Measurements from ENCODE around the gene MFAP4. TPM values are rescaled to one million over a fixed set of nuclear protein-coding genes. Genes with fewer than 3 reads are reported as not detected.
"Not testable (repeated sequence)": the region's sequence is repeated elsewhere in the genome, so short reads cannot be mapped to it uniquely, and the experiment has no call there.

MFAP4 gene
- polyA plus RNA-seq, 3 donors = 0.12 to 0.73 (median 0.12) TPM

DNA sequence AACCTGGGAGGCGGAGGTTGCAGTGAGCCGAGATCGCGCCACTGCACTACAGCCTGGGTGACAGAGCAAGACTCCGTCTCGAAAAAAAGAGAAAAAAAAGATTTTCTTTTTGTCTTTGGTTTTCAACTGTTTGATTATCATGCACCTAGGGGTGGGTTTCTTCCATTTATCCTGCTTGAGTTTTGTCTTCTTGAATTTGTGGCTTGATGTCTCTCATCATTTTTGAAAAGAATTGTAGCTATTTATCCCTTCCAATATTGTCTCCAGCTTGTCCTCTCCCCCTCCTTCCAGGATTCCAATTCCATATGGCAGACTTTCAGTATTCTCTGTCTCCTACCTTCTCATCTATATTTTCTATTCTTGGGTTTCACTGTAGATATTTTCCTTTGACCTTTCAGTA is 32.2 kb downstream of the MFAP4 start:
- intact Hi-C loops (cut with micrococcal nuclease) = no loop called here
- Histone ChIP-seq H4K20me1 (ENCODE audit: insufficient read depth, low read length) (no peaks in the 10 kb centered on the region), H3K79me2 (ENCODE audit: insufficient read depth, low read length) (no peaks in the 10 kb centered on the region), H3K9ac (ENCODE audit: insufficient read depth, low read length, poor library complexity, severe bottlenecking) (no peak overlapping the region), H3K36me3 (replicated peaks in 1 of 2; ENCODE audit: control insufficient read depth in 1 of 2, insufficient read depth in 2 of 2, low read length in 2 of 2) (no peaks in the 10 kb centered on the region), H3K27ac (ENCODE audit: low read depth in 1 of 2, low read length in 2 of 2) (no peak overlapping the region), H3K9me3 (replicated peaks in 1 of 2; ENCODE audit: control insufficient read depth in 1 of 2, insufficient read depth in 1 of 2, low read length in 2 of 2) (no peaks in the 10 kb centered on the region), H3K27me3 (ENCODE audit: control insufficient read depth in 2 of 2, insufficient read depth in 2 of 2, low read length in 2 of 2) (no peaks in the 10 kb centered on the region), H2AFZ (ENCODE audit: insufficient read depth, low read depth, low read length, poor library complexity, severe bottlenecking) (no peak overlapping the region), H3K4me1 (ENCODE audit: control insufficient read depth in 1 of 2, insufficient read depth in 2 of 2, low read length in 2 of 2) (no peaks in the 10 kb centered on the region), H3K4me2 (replicated peaks; ENCODE audit: extremely low read depth, low read length, poor library complexity, severe bottlenecking) (no peak overlapping the region), H3K4me3 (replicated peaks in 1 of 3; ENCODE audit: low read depth in 2 of 3, low read length in 3 of 3) (no peak overlapping the region)
- H3K36me3 Mint-ChIP-seq = no peaks in the 10 kb centered on the region
- DNase-seq = no peak
- H3K27ac Mint-ChIP-seq = no peak overlapping the region
- no peaks in the 10 kb centered on the region for H3K9me3 Mint-ChIP-seq
- no peaks in the 10 kb centered on the region for H3K4me1 Mint-ChIP-seq
- TF ChIP-seq, protein P1, sequence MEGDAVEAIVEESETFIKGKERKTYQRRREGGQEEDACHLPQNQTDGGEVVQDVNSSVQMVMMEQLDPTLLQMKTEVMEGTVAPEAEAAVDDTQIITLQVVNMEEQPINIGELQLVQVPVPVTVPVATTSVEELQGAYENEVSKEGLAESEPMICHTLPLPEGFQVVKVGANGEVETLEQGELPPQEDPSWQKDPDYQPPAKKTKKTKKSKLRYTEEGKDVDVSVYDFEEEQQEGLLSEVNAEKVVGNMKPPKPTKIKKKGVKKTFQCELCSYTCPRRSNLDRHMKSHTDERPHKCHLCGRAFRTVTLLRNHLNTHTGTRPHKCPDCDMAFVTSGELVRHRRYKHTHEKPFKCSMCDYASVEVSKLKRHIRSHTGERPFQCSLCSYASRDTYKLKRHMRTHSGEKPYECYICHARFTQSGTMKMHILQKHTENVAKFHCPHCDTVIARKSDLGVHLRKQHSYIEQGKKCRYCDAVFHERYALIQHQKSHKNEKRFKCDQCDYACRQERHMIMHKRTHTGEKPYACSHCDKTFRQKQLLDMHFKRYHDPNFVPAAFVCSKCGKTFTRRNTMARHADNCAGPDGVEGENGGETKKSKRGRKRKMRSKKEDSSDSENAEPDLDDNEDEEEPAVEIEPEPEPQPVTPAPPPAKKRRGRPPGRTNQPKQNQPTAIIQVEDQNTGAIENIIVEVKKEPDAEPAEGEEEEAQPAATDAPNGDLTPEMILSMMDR (IDR thresholded peaks at IDR 0.05) = no peak
- no CpG with 5 or more reads among the region's 6 CpGs for WGBS (ENCODE audit: insufficient coverage)
- no peak overlapping the region for H3K4me3 Mint-ChIP-seq
- H3K27me3 Mint-ChIP-seq (ENCODE audit: low read depth in 3 of 3) = peaks cover 17 to 39% (median 20%) of the 10 kb centered on the region in 3 donors

DNA sequence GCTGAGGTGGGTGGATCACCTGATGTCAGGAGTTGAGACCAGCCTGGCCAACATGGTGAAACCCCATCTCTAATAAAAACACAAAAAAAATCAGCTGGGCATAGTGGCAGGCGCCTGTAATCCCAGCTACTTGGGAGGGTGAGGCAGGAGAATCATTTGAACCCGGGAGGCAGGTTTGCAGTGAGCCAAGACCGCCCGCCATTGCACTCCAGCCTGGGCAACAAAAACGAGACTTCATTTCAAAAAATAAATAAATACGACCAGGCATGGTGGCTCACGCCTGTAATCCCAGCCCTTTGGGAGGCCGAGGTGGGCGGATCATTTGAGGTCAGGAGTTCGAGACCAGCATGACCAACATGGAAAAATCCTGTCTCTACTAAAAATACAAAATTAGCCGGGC is 33.6 kb downstream of the MFAP4 start:
- WGBS (ENCODE audit: insufficient coverage) = 98% methylated on average over 11 of the region's 11 CpGs
- H2AFZ ChIP-seq (ENCODE audit: insufficient read depth, low read depth, low read length, poor library complexity, severe bottlenecking) = not testable (repeated sequence)
- peaks cover 16 to 32% (median 18%) of the 10 kb centered on the region in 3 donors for H3K27me3 Mint-ChIP-seq (ENCODE audit: low read depth in 3 of 3)

More for the DNA sequence above, 33.6 kb downstream of the MFAP4 start:
- intact Hi-C loops (cut with micrococcal nuclease); H3K4me1 Mint-ChIP-seq; H3K4me1 ChIP-seq (ENCODE audit: control insufficient read depth in 1 of 2, insufficient read depth in 2 of 2, low read length in 2 of 2); H3K9me3 Mint-ChIP-seq; H3K4me3 ChIP-seq (replicated peaks in 1 of 3; ENCODE audit: low read depth in 2 of 3, low read length in 3 of 3); H3K27me3 ChIP-seq (ENCODE audit: control insufficient read depth in 2 of 2, insufficient read depth in 2 of 2, low read length in 2 of 2); H3K27ac Mint-ChIP-seq; H3K4me3 Mint-ChIP-seq; H3K27ac ChIP-seq (ENCODE audit: low read depth in 1 of 2, low read length in 2 of 2); H3K79me2 ChIP-seq (ENCODE audit: insufficient read depth, low read length); DNase-seq; H3K4me2 ChIP-seq (replicated peaks; ENCODE audit: extremely low read depth, low read length, poor library complexity, severe bottlenecking); H3K36me3 ChIP-seq (replicated peaks in 1 of 2; ENCODE audit: control insufficient read depth in 1 of 2, insufficient read depth in 2 of 2, low read length in 2 of 2); H4K20me1 ChIP-seq (ENCODE audit: insufficient read depth, low read length); H3K36me3 Mint-ChIP-seq; H3K9ac ChIP-seq (ENCODE audit: insufficient read depth, low read length, poor library complexity, severe bottlenecking); H3K9me3 ChIP-seq (replicated peaks in 1 of 2; ENCODE audit: control insufficient read depth in 1 of 2, insufficient read depth in 1 of 2, low read length in 2 of 2): not testable (repeated sequence)
